PC-3 (cell line): ENCODE results near the gene TECTA.

ENCODE experiments used
- EZH2 ChIP-seq: fragments of 300-600 bp; sonication (generic); IDR thresholded peaks from one replicate; pipeline ENCODE4 v1.6.1; 2017; ENCODE audit warnings: antibody characterized with exemption, mild to moderate bottlenecking, low read length; ENCODE audit not compliant: unreplicated experiment
- EZH2phosphoT487 ChIP-seq: fragments of 300-600 bp; sonication (generic); IDR thresholded peaks from 2 replicates; pipeline ENCODE4 v1.6.1; 2018; ENCODE audit warnings: mild to moderate bottlenecking, antibody characterized with exemption, low read length, borderline replicate concordance
- TF ChIP-seq, protein P1 (sequence below): fragments of 300-600 bp; sonication (generic); conservative IDR thresholded peaks from 2 replicates; pipeline ENCODE4 v1.5.1; 2017; ENCODE audit warnings: antibody characterized with exemption, low read depth, mild to moderate bottlenecking, low read length

DNA sequence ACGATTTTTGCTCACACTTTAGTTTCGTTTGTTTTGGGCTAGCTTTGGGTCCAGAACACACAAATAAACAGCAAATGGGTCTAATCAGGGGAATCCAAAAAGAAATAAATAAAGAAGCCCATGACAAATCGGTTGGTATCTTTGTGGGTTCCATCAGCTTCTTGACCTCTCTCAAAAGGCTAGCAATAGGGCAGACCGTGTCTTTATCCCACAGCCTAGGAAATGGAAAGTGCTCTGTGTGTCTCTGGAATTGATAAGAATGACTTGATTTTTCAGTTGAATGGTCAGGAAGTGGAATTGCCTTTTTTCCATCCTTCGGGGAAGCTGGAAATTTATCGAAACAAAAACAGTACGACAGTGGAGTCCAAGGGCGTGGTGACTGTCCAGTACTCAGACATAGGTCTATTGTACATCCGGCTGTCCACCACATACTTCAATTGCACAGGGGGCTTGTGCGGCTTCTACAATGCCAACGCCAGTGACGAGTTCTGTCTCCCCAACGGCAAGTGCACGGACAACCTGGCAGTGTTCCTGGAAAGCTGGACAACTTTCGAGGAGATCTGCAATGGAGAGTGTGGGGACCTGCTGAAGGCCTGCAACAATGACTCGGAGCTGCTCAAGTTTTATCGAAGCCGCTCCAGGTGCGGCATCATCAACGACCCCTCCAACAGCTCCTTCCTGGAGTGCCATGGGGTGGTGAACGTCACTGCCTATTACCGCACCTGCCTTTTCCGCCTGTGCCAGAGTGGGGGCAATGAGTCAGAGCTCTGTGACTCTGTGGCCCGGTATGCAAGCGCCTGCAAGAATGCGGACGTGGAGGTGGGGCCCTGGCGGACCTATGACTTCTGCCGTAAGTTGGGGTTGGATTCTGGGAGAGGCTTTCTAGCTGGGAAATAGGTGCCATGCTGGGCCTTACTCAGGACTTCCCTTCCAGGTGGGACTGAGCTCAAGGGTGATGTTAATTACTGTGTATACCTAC lies 28.6 kb downstream of the TECTA start:
- TF ChIP-seq, protein P1, sequence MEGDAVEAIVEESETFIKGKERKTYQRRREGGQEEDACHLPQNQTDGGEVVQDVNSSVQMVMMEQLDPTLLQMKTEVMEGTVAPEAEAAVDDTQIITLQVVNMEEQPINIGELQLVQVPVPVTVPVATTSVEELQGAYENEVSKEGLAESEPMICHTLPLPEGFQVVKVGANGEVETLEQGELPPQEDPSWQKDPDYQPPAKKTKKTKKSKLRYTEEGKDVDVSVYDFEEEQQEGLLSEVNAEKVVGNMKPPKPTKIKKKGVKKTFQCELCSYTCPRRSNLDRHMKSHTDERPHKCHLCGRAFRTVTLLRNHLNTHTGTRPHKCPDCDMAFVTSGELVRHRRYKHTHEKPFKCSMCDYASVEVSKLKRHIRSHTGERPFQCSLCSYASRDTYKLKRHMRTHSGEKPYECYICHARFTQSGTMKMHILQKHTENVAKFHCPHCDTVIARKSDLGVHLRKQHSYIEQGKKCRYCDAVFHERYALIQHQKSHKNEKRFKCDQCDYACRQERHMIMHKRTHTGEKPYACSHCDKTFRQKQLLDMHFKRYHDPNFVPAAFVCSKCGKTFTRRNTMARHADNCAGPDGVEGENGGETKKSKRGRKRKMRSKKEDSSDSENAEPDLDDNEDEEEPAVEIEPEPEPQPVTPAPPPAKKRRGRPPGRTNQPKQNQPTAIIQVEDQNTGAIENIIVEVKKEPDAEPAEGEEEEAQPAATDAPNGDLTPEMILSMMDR, result no peak
- no peak for TF ChIP-seq EZH2
- TF ChIP-seq EZH2phosphoT487, result no peak
